SIG-M5 treated with dmso at 0.1 percent for 504 hours (cell line): Measurements from ENCODE around the gene CHST4.
"Not testable (repeated sequence)": the region's sequence is repeated elsewhere in the genome, so short reads cannot be mapped to it uniquely, and the experiment has no call there.

ENCODE experiments used
- DNase-seq: peaks from one replicate; lab custom pipeline; 2025; ENCODE audit not compliant: unreplicated experiment; lab: John Stamatoyannopoulos, UW

The CHST4 gene

DNA sequence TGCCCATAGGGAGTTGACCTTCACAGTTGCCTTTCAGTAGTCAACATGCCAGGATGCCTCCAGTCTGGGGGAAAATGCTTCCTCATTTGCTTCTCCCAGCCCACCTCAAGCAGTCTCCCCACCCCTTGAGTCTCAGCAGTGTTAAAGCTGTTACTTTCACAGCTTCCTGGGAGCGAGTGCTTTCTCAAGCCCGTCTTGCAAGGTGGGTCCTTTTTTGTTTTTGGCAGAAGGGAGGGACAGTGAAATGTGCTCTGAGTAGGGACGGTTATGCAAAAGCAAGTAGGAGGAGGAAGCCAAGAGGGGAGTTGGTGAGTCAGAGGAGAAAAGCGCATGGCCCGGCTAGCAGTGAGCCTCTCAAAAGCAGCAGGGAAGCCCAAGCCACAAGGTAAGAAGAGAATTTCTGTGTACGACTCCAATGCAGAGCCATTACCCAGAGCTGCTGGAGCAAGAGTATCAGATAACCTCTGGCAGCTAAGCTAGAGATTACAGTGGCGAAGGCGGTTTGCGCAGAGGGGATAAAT is at the start of gene CHST4:
Gene CHST4, plus strand, starts transcription at position 316 of the 521 bp plus-strand sequence. CDS start 10,252 bp downstream, outside the sequence.
- peak; percentile 85 for DNase-seq

DNA sequence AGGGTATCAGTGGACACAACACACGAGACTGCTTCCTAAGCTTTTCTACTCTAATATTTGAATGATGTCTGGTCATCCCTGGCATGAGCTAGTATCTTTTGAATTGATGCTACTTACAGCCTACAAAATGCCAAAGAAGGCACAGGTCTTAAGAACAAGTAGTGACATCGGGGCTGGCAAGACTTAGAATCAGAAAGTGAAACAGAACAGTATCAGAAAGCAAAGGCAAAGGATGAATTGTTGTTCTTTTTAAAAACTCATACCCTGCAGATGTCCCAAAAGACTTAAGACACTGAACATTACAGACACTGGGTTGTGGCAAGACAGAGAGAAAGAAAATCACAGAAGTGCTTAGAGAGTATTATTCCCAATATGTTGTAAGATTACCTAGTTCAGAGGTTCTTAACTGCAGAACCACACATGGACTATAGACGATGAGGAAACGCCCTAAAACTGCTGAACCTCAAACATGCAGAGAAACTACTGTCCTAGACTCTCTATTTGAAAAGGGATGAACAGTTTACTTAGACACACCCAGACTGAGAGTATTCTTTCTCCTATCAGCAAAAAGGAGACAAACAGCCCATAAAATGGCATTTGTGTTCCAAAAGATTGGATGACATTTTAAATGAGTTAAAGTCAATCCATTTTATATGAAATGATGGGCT is 49.6 kb upstream of the CHST4 start:
- no peak for DNase-seq

DNA sequence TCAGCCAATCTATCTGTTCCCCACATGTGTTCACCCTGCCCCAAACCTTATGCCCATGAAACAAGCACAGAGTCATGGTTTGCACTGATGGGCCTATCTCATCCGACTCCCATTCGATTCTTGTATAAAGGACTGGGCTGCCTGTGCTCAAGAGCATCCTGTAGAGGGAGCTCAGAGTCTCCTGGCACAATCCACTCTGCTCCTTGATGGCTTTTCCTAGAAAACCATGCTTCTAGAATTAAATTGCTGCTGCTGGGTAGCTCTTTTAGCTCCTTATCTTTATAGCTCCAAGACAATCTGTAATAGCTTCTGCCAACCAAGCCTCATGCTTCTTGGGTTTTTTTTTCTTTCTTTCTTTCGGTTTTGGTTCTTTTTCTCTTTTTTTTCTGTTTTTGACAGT is 46.8 kb upstream of the CHST4 start:
- peak; percentile 53 for DNase-seq

DNA sequence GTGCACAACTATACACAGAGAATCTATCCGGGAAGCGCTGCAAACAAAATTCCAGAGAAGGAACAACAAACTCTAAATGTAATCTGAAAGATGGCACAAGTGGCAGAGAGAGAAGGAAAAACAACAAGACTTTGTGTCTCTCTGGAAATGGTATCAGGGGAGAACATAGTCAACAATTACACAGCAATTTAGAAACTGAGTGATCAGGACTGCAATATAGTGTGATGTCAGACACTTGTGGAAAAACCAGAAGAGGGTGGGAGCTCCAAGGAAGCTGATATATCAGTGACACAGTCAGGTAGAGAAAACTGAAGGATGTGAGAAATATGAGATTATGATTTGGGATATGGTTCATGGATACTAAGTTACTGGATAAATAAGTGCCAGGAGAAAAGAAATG is 45.3 kb upstream of the CHST4 start:
- no peak for DNase-seq

DNA sequence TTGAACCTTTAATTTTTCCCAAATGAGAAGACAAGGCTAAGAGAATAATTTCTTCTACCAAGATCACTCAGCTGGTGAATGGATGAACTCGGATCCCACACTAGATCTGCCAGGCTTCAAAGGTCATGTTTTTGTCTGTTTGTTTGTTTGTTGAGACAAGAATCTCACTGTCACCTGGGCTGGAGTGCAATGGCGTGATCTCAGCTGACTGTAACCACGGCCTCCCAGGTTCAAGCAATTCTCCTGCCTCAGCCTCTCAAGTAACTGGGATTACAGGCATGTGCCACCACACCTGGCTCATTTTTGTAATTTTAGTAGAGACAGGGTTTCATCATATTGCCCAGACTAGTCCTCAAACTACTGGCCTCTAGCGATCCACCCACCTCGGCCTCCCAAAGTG is 43.7 kb upstream of the CHST4 start:
- no peak for DNase-seq

DNA sequence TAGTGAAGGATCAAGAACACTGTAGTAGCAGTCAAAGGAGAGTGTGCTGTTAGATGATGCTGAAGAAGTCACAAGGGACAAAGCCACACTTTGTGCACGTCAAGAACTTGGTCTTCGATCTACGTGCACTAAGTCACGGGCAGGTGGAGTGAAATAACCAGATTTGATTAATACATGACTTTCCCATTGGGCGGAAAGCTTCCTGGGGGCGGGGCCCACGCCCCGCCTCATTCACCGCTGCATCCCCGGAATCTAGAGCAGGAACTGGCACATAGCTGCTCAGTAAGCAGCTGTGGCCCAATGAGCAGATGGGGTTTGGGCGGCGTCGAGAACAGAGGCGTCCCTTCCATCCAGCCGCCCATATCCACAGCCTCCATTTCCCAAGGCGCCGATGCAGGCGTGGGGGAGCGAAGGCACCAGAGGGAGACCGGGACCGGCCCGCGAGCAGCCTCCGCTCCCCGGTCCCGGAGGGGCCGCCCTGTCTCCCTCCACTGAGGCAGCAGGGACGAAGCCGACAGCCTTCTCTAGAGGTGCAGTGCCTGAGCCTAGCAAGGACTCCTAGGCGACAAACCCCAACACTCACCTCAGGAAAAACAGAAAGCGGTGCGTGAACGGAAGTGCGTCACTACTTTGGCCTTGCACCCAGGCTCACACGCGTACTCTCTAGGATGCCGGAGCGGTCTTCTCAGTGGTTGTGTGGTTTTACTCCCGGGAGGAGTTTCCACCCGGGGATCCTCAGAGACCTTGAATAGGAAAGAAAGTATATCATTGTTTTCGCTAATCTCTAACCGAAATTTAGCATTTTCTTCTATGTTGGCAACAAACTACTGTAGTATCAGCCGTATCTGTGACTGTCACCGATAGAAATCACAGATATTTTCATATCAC is 42.0 kb upstream of the CHST4 start:
- peak; percentile 89 for DNase-seq

DNA sequence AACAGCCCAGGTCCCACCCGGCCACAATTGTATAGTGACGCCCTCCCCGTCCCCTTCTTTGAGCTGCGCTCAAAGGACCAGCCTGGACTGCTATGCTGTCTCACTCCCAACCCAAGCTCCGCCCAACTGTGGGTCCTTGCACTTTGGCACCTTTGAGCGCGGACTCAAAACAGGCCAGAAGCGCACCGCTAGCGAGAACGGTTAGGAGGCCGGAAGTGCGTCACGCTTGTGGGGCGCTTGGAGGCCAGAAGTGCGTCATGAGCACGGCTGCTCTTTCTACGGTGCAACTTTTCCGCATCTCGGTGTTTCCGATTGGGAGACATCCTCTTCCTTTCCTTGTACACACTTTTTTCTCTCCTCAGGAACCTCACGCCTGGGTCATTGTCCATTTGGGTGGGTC is 37.1 kb upstream of the CHST4 start, which contains the start of gene ZNF19:
Gene ZNF19, minus strand, starts transcription at position 203 of the 400 bp plus-strand sequence. CDS start 7,210 bp downstream, outside the sequence.
- DNase-seq = no peak

DNA sequence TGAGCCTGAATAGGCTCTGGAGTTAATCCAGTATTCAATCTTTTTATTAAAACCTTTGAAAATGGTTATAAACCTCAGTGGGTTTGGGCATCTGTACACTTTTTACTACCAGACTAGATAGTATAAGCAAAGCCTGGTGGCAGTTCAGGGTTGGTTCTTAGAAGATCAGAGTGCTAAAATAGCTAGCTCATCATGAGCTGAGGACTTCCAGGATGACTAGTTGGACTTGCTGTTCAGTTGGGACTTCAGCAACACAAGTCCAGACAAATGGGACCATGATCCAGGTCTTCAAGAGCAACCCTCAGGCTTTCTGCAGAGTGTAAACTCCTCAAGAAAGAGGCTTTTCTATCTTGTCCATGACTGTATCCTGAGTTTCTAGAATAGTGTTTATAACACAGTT is 35.9 kb upstream of the CHST4 start:
- DNase-seq = no peak

DNA sequence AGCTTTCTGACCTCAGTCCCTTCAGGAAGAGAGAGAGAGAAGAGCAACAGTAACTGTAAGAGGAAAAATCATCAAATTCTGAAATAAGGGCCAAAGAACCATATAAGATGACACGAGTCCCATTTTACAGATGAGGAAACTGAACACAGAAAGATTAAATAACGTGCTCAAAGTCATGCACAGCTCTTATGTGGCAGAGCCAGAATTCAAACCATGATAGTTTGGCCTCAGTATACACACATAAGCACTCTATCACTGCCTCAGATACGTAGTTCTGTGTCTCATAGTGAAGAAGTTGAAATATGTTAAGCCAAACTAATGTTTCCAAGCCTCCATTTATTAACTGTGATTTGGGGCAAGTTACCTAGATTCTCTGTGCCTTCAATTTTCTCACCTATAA is 35.2 kb upstream of the CHST4 start:
- no peak for DNase-seq

DNA sequence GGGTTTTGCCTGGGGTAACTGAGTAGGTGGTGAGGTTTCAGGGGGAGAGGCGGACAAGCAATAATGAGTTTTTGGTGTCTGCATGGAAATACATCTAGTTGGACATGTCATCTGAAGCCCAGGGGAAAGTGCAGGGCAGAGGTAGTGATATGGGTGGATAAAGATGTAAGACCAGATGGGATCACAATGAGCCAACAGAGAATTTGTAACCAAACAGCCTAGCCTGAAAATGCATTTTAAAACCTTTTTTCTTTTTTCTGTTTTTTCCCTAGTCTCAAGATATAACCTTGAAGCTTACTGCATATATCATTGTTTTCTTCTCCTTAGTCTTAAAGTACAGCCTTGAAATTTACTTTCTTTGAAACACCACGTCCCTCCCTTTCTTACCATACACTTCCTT is 33.4 kb upstream of the CHST4 start:
- DNase-seq = no peak

DNA sequence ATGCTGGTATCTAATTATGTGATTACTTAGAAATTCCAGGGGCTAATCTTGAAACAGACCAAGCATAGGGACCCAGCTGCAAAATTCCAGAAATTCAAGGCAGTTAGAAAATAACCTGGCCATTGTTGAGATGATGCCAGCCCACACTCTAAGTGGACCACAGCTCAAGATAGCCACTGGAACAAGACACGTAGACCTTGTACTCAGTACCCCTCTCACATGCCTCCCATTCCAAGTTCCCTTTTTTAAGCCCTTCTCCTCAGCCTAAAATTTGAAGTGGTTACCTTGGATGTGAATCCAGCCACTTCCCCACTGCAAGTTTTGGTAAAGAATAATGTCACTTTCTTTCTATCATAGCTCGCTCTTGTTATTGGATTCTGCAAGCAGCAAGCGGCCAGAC is 33.0 kb upstream of the CHST4 start:
- no peak for DNase-seq

DNA sequence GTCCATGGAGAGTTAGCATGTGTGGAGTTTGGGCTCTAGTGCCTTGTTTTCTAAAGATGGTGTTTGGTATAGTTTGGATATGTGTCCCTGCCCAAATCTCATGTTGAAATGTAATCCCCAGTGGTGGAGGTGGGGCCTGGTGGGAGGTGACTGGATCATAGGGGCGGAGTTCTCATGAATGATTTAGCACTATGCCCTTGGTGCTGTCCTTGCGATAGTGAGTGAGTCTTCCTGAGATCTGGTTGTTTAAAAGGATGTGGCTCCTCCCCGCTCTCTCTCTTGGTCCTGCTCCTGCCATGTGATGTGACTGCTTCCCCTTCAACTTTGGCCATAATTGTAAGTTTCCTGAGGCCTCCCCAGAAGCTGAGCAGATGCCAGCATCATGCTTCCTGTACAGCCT is 28.2 kb upstream of the CHST4 start:
- DNase-seq = no peak

DNA sequence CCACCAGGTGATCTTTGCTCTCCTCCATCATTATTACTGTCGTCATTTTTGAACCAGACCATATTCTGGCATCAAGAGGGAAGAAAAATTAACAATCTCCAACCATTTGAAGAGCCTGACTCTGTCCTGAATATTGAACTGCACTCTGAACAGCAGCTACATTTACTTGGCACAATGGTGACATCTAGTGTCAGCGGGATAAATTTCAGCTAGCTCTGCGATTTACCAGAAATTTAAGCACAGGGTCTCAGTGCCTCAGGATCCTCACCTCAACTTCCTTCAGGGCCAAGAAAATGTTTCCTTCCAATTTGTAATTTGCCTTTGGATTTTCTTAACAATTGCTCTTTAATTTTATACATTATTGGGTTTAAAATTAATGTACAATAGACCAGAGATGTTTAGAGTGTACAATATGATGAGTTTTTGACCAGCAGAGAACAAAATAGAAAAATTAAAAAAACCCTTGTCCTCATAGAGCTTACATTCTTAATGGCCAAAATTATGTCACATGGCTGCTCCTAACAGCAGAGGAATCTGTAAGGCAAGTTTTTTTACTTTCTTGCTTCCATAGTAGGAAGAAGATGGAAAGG is 26.4 kb upstream of the CHST4 start:
- peak; percentile 56 for DNase-seq

DNA sequence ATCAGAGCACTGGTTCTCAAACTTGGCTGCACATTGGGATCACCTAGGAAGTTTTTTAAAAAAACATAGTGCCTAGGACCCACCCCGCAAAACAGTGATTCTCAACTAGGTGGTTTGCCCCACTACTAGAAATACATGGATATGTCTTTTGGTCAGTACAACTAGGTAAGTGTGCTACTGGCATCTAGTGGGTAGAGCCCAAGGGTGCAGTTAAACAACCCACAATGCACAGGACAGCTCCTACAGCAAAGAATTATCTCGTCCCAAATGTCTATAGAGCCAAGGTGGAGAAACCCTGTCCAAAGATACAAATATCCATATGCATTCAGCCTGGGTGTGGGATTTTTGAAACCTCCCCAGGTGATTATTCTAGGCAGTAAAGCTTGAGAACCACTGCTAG is 25.3 kb upstream of the CHST4 start:
- DNase-seq = no peak

DNA sequence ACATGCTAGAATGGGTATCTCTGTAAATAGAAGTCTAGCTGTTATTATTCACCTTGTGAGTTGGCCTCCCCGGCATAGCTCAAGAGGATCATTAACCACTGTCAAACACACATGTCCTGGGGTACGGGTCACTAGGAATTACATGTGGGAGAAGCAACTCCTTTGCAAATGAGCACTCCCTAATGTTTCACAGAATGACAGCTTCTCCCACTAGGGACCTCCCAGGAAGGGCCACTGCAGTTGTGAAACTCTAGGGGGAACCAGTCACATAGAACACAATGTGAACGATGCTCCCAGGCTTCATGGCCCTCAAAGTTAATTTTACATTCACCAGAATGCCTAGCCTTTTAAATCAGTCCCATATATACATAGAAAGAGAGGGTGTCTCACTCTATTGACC is 24.7 kb upstream of the CHST4 start:
- DNase-seq = no peak

DNA sequence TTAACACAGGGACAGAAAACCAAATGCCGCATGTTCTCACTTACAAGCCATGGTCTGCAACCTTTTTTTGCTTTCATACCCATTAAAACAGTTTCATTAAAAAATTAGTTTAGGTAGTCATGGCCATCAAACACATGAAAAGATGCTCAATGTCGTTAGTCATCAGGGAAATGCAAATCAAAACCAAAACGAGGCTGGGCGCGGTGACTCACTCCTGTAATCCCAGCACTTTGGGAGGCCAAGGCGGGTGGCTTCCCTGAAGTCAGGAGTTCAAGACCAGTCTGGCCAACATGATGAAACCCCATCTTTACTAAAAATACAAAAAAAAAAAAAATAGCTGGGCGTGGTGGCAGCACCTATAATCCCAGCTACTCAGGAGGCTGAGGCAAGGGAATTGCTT is 22.2 kb upstream of the CHST4 start:
- not testable (repeated sequence) for DNase-seq

DNA sequence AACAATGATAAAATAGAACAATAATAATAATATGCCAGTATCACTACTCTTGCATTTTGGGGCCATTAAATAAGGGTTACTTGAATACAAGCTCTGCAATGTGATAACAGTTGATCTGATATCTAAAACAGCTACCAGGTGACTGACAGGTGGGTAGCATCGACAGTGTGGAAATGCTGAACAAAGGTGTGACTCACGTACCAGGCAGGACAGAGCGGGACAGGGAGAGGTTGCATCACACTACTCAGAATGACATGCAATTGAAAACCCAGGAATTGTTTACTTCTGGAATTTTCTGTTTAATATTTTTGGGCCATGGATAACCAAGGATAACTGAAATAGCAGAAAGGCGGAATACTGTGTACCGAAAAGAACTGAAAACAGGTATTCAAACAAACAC is 21.3 kb upstream of the CHST4 start:
- DNase-seq = no peak

DNA sequence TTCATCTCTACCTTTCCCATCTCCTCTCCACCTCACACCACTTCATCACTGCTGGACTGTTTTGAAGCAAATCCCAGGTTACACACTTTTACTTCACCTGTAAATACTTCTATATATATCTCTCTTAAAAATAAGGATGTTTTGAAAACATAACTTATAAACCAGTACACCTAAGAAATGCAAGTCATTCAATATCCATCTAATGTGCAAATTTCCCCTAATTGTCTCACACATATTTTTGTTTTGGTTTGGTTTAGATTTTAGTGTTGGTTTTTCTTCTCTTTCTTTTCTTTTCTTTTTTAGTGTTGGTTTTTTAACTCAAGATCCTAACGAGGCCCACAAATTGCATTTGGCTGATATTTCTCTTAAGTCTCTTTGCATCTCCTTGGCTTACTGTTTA is 19.2 kb upstream of the CHST4 start:
- no peak for DNase-seq

DNA sequence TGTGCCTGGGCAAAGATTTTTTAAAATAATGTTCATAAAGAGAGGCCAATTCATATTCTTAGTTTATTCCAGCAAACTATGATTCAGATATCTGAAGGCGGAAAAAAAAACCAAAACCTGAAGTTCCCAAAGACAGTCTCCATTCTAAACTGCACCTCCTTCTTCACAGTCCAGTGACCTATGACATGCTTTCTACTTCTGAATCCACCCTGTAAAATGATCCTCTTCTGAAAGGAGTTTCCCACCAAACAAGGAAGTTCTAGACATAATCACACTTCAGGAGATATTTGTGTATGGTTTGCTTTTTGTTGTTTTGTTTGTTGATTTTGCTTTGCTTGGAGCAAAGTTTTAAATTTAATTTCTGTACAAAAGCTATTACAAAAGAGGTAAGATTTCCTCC is 12.9 kb upstream of the CHST4 start:
- DNase-seq = no peak

DNA sequence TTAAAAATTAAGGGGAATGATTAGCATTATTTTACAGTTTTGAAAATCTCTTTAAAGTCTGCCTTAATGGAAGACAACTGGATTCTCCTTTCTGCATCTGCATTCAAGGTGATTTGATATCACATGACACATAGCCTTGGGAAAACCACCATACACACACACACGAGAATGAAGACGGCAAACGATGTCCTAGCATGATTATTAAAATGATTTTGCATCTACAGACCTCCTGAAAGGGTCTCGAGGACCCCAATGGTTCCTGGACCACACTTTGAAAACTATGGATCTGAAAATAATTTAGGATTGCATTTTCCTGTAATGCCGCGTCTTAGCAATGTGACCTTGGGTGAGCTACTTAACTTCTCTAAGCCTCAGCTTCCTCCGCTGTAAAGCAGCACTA is 11.8 kb upstream of the CHST4 start:
- DNase-seq = no peak

DNA sequence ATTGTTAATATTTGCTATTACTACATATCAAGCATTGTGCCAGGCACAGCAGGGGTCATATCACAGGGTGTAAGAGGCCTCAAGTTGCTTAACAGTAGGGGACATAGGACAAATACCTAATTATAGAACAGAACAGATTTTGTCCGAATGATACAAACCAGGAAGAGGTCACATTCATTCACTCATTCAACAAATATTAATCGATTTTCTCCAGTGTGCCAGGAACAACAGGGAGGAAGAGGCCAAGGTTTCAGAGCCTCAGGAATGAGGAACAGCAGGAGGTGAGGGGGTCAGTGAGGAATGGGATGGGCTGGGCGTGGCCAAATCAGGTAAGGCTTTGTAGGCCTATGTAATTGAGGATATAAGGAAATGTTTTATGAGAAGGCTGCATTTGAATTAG is 11.2 kb upstream of the CHST4 start:
- DNase-seq = no peak

DNA sequence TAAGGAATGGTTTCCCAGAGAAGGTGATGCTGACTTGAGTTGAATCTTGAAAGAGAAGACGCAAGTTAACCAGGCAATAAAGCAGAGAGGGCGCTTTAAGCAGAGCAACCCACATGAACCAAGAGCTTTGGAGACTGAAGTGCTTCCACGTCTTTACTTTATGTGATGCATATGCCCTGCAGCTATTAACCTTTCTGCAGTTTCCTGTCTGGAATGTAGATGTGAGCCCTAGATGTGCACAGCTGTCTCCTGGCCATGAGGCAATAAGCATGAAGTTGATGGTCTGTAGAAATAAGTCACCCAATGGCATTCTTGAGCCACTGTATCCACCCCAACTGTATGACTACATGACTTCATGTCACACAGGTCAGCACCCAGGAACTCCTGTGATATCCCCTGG is 5.7 kb upstream of the CHST4 start:
- no peak for DNase-seq
